SKM-1 treated with dmso at 0.1 percent for 144 hours (cell line): ENCODE measurements around the gene PCDHA6.
"Not testable (repeated sequence)": the region's sequence is repeated elsewhere in the genome, so short reads cannot be mapped to it uniquely, and the experiment has no call there.

Source experiments
- DNase-seq: peaks from one replicate; lab custom pipeline; 2025; ENCODE audit not compliant: unreplicated experiment; lab: John Stamatoyannopoulos, UW

PCDHA6 gene

DNA sequence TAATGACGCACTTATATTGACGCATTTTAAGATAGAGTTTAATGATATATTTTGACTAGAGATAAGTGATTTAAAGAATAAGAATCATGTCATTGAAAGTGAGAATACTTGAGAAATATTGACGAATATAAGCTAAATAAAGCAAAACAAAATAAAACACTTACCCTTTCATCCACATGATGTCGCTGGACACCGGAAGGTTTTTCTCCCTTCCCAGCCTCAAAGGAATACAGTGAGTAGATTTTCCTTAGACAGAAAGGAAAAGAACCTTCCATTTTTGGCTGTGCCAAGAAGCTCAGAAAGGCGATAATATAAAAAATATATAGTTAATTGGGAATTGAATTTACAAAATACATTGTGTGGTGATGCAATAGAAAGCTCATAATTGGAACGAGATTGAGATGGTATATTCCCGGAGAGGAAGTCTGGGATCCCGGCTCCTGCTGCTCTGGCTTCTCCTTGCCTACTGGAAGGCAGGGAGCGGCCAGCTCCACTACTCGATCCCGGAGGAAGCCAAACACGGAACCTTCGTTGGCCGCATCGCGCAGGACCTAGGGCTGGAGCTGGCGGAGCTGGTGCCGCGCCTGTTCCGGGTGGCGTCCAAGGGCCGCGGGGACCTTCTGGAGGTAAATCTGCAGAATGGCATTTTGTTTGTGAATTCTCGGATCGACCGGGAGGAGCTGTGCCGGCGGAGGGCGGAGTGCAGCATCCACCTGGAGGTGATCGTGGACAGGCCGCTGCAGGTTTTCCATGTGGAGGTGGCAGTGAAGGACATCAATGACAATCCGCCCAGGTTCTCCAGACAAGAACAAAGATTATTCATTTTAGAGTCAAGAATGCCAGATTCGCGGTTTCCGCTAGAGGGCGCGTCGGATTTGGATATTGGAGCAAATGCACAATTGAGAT, 6.1 kb upstream of the PCDHA6 start, which contains the start of gene PCDHA5:
TSS of gene PCDHA5 (plus strand) at position 239 of the 906 bp plus-strand sequence.
- DNase-seq = no peak

DNA sequence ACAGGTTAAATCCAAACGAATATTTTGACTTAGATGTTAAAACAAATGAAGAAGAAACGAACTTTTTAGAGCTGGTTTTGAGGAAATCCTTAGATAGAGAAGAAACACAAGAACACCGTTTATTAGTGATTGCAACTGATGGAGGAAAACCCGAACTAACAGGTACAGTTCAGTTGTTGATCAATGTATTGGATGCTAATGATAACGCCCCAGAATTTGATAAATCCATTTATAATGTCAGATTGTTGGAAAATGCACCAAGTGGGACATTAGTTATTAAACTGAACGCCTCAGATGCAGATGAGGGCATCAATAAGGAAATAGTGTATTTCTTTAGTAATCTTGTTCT, 5.5 kb upstream of the PCDHA6 start:
- DNase-seq = no peak

DNA sequence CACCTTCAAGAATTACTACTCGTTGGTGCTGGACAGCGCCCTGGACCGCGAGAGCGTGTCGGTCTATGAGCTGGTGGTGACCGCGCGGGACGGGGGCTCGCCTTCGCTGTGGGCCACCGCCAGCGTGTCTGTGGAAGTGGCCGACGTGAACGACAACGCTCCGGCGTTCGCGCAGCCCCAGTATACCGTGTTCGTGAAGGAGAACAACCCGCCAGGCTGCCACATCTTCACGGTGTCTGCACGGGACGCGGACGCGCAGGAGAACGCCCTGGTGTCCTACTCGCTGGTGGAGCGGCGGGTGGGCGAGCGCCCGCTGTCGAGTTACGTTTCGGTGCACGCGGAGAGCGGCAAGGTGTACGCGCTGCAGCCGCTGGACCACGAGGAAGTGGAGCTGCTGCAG, 4.8 kb upstream of the PCDHA6 start:
- DNase-seq = not testable (repeated sequence)

DNA sequence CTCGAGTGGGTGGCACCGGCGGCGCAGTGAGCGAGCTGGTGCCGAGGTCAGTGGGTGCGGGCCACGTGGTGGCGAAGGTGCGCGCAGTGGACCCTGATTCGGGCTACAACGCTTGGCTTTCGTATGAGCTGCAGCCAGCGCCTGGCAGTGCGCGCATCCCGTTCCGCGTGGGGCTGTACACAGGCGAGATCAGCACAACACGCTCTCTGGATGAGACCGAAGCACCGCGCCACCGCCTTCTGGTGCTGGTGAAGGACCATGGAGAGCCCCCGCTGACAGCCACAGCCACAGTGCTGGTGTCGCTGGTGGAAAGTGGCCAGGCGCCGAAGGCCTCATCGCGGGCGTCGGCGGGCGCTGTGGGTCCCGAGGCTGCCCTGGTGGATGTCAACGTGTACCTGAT, 4.3 kb upstream of the PCDHA6 start:
- no peak for DNase-seq

DNA sequence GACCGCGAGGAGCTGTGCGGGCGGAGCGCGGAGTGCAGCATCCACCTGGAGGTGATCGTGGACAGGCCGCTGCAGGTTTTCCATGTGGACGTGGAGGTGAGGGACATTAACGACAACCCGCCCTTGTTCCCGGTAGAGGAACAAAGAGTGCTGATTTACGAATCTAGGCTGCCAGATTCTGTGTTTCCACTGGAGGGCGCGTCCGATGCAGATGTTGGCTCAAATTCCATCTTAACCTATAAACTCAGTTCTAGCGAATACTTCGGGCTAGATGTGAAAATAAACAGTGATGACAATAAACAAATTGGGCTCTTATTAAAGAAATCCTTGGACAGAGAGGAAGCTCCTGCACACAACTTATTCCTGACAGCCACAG, 590 bp downstream of the PCDHA6 start:
- no peak for DNase-seq

DNA sequence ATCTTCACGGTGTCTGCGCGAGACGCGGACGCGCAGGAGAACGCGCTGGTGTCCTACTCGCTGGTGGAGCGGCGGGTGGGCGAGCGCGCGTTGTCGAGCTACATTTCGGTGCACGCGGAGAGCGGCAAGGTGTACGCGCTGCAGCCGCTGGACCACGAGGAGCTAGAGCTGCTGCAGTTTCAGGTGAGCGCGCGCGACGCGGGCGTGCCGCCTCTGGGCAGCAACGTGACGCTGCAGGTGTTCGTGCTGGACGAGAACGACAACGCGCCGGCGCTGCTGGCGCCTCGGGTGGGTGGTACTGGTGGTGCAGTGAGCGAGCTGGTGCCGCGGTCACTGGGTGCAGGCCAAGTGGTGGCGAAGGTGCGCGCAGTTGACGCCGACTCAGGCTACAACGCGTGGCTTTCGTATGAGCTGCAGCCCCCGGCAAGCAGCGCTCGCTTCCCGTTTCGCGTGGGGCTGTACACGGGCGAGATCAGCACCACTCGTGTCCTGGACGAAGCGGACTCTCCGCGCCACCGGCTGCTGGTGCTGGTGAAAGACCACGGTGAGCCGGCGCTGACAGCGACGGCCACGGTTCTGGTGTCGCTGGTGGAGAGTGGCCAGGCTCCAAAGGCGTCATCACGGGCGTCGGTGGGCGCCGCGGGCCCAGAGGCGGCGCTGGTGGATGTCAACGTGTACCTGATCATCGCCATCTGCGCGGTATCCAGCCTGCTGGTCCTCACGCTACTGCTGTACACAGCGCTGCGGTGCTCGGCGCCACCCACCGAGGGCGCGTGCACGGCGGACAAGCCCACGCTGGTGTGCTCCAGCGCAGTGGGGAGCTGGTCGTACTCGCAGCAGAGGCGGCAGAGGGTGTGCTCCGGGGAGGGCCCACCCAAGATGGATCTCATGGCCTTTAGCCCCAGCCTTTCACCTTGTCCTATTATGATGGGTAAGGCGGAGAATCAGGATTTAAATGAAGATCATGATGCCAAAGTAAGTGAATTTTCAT, 2.0 kb downstream of the PCDHA6 start:
- DNase-seq = not testable (repeated sequence)

DNA sequence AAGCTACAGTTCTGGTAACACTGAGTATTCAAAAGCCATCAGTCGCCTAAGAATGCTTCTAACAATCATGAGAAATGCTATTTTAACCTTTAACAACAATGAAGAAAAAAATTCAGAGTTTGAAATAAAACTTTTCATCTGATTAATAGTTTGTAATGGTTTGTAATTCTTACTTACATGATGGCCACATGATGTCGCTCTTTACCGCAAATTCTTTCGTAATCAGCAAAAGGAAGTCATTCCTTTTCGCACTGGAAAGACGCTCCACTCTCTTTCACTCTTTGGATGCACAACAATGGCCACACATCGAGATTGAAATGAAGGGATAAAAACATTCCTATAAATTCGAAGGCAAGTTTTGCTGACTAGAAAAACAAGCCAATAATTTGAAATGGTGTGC, 6.2 kb downstream of the PCDHA6 start, which contains the start of gene PCDHA7:
TSS of gene PCDHA7 (plus strand) at position 277 of the 400 bp plus-strand sequence. CDS start at position 392, 115 bp downstream.
- no peak for DNase-seq

DNA sequence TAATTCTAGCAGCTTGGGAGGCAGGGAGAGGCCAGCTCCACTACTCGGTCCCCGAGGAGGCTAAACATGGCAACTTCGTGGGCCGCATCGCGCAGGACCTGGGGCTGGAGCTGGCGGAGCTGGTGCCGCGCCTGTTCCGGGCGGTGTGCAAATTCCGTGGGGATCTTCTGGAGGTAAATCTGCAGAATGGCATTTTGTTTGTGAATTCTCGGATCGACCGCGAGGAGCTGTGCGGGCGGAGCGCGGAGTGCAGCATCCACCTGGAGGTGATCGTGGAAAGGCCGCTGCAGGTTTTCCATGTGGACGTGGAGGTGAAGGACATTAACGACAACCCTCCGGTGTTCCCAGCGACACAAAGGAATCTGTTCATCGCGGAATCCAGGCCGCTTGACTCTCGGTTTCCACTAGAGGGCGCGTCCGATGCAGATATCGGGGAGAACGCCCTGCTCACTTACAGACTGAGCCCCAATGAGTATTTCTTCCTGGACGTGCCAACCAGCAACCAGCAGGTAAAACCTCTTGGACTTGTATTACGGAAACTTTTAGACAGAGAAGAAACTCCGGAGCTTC, 6.8 kb downstream of the PCDHA6 start:
- not testable (repeated sequence) for DNase-seq

DNA sequence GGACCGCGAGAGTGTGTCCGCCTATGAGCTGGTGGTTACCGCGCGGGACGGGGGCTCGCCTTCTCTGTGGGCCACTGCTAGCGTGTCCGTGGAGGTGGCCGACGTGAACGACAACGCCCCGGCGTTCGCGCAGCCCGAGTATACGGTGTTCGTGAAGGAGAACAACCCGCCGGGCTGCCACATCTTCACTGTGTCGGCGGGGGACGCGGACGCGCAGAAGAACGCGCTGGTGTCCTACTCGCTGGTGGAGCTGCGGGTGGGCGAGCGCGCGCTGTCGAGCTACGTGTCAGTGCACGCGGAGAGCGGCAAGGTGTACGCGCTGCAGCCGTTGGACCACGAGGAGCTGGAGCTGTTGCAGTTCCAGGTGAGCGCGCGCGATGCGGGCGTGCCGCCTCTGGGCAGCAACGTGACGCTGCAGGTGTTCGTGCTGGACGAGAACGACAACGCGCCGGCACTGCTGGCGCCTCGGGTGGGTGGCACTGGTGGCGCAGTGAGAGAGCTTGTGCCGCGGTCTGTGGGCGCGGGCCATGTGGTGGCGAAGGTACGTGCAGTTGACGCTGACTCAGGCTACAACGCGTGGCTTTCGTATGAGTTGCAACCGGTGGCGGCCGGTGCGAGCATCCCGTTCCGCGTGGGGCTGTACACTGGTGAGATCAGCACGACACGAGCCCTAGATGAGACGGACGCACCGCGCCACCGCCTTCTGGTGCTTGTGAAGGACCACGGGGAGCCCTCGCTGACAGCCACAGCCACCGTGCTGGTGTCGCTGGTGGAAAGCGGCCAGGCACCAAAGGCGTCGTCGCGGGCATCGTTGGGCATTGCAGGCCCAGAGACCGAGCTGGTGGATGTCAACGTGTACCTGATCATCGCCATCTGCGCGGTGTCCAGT, 8.1 kb downstream of the PCDHA6 start:
- no peak for DNase-seq

DNA sequence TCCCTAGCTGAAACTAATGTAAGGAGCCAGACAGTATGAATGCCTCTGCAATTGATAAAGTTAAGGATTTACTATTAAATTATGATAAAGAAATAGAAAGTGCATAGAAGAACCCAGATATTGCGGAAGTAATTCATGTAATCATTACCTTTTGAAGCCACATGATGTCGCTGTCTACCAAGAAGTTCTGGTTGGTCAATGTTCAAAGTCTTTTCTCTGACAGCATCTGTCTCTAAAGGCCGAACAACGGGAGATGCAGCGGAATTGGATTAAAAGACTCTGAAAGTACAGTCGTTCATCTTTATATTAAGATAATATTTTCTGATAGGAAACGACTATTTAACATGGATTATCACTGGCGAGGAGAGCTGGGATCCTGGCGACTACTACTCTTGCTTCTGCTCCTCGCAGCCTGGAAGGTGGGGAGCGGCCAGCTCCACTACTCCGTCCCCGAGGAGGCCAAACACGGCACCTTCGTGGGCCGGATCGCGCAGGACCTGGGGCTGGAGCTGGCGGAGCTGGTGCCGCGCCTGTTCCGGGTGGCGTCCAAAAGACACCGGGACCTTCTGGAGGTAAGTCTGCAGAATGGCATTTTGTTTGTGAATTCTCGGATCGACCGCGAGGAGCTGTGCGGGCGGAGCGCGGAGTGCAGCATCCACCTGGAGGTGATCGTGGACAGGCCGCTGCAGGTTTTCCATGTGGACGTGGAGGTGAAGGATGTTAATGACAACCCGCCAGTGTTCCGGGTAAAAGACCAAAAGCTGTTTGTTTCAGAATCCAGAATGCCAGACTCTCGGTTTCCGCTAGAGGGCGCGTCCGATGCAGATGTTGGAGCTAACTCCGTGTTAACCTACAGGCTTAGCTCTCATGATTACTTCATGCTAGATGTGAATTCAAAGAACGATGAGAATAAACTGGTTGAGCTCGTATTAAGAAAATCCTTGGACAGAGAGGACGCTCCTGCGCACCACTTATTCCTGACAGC, 13.5 kb downstream of the PCDHA6 start, which contains the start of gene PCDHA8:
TSS of gene PCDHA8 (plus strand) at position 210 of the 985 bp plus-strand sequence. CDS start at position 345, 135 bp downstream.
- DNase-seq = peak; percentile 12

DNA sequence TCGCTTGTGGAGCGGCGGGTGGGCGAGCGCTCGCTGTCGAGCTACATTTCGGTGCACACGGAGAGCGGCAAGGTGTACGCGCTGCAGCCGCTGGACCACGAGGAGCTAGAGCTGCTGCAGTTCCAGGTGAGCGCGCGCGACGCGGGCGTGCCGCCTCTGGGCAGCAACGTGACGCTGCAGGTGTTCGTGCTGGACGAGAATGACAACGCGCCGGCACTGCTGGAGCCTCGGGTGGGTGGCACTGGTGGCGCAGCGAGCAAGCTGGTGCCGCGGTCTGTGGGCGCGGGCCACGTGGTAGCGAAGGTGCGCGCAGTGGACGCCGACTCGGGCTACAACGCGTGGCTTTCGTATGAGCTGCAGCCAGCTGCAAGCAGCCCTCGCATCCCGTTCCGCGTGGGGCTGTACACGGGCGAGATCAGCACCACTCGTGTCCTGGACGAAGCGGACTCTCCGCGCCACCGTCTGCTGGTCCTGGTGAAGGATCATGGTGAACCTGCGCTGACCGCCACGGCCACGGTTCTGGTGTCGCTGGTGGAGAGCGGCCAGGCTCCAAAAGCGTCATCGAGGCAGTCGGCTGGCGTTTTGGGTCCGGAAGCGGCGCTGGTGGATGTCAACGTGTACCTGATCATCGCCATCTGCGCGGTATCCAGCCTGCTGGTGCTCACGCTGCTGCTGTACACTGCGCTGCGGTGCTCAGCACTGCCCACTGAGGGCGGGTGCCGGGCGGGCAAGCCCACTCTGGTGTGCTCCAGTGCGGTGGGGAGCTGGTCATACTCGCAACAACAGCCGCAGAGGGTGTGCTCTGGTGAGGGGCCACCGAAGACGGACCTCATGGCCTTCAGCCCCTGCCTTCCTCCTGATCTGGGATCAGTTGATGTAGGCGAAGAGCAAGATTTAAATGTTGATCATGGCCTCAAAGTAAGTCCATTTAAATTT, 15.3 kb downstream of the PCDHA6 start:
- no peak for DNase-seq

DNA sequence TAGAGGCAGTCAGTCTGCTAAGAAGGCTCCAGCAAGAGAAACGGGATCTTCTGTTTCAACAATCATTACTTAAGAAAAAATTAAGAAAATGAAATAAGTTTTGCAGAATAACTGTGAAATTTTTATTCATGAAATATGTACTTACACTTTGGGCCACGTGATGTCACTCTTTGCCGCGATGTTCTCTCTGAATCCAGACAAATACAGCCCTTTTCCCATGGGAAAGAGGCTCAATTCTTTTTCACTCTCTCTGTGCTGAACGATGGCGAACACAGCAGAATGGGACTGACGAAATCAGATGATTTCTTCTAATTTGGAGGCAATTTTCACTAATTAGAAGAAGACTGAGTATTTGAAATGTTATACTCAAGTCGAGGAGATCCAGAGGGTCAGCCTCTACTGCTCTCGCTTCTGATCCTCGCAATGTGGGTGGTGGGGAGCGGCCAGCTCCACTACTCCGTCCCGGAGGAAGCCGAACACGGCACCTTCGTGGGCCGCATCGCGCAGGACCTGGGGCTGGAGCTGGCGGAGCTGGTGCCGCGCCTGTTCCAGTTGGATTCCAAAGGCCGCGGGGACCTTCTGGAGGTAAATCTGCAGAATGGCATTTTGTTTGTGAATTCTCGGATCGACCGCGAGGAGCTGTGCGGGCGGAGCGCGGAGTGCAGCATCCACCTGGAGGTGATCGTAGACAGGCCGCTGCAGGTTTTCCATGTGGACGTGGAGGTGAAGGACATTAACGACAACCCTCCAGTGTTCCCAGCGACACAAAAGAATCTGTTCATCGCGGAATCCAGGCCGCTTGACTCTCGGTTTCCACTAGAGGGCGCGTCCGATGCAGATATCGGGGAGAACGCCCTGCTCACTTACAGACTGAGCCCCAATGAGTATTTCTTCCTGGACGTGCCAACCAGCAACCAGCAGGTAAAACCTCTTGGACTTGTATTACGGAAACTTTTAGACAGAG, 20.7 kb downstream of the PCDHA6 start, which contains the start of gene PCDHA9:
TSS of gene PCDHA9 (plus strand) at position 244 of the 964 bp plus-strand sequence. CDS start at position 358, 114 bp downstream.
- not testable (repeated sequence) for DNase-seq

DNA sequence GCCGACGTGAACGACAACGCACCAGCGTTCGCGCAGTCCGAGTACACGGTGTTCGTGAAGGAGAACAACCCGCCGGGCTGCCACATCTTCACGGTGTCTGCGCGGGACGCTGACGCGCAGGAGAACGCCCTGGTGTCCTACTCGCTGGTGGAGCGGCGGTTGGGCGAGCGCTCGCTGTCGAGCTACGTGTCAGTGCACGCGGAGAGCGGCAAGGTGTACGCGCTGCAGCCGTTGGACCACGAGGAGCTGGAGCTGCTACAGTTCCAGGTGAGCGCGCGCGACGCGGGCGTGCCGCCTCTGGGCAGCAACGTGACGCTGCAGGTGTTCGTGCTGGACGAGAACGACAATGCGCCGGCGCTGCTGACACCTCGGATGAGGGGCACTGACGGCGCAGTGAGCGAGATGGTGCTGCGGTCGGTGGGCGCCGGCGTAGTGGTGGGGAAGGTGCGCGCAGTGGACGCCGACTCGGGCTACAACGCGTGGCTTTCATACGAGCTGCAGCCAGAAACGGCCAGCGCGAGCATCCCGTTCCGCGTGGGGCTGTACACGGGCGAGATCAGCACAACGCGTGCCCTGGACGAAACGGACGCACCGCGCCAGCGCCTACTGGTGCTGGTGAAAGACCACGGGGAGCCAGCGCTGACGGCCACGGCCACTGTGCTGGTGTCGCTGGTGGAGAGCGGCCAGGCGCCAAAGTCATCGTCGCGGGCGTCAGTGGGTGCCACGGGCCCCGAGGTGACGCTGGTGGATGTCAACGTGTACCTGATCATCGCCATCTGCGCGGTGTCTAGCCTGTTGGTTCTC, 22.3 kb downstream of the PCDHA6 start:
- DNase-seq = not testable (repeated sequence)

DNA sequence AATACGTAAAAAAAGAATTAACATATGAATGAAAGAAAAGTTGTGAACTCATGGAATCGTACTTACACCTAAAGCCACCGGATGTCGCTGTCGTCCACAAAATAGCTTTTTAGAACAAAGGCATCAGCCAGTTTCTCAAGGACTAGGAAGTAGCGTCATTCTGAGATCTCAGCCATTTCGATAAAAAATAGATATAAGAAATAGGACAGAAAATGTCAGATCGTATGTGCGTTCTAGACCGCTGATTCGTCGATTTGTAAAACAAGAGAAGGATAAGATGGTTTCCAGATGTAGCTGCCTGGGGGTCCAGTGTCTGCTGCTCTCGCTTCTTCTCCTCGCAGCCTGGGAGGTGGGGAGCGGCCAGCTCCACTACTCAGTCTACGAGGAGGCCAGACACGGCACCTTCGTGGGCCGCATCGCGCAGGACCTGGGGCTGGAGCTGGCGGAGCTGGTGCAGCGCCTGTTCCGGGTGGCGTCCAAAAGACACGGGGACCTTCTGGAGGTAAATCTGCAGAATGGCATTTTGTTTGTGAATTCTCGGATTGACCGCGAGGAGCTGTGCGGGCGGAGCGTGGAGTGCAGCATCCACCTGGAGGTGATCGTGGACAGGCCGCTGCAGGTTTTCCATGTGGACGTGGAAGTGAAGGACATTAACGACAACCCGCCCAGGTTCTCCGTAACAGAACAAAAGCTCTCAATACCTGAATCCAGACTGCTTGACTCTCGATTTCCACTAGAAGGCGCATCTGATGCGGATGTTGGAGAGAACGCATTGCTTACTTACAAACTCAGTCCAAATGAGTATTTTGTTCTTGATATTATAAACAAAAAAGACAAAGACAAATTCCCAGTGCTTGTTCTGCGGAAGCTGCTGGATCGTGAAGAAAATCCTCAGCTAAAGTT, 28.3 kb downstream of the PCDHA6 start, which contains the start of gene PCDHA10:
TSS of gene PCDHA10 (plus strand) at position 126 of the 903 bp plus-strand sequence. CDS start at position 278, 152 bp downstream.
- no peak for DNase-seq
